PC-9 (cell line): Measurements from ENCODE around the gene TRIM66. TPM values are rescaled to one million over a fixed set of nuclear protein-coding genes. Genes with fewer than 3 reads are reported as not detected.

Experiments used
- BruUV-seq: library from RNA; stranded (reverse); fragments of 400-500 nt; replicated peaks from 2 replicates; lab custom pipeline; 2021; lab: Mats Ljungman, UMichigan
- CTCF ChIA-PET: fragments of 300-600 bp; sonication (Branson Sonifier 250); formaldehyde crosslinking; loops from one replicate; lab custom pipeline; 2022; ENCODE audit warnings: antibody characterized with exemption; lab: Charles Lee
- POLR2A ChIA-PET: fragments of 300-600 bp; sonication (Branson Sonifier 250); formaldehyde crosslinking; loops from one replicate; lab custom pipeline; 2022; ENCODE audit warnings: antibody characterized with exemption; ENCODE audit not compliant: unreplicated experiment; lab: Charles Lee
- DNase-seq, 2 experiments: peaks; one replicate each; pipeline versions ENCODE4 v3.0.0 to v3.0.0-alpha.2; 2015 to 2022; ENCODE audit warnings: mixed read lengths in 1 of 2
- H2AFZ ChIP-seq: fragments of 200-600 bp; sonication (generic); 2 replicates; pipeline ENCODE4 v1.8.1; 2017; ENCODE audit warnings: antibody characterized with exemption
- H3F3A ChIP-seq: fragments of 200-600 bp; sonication (generic); 2 replicates; pipeline ENCODE4 v1.8.1; 2017; ENCODE audit warnings: antibody characterized with exemption, mild to moderate bottlenecking, low read depth; ENCODE audit not compliant: insufficient read depth
- H3K27ac ChIP-seq: fragments of 200-600 bp; sonication (generic); 2 replicates; pipeline ENCODE4 v1.6.1; 2016; ENCODE audit warnings: mixed run types
- H3K27me3 ChIP-seq: fragments of 200-600 bp; sonication (generic); 2 replicates; pipeline ENCODE4 v1.6.1; 2016; ENCODE audit warnings: low read depth, mixed run types; ENCODE audit not compliant: insufficient read depth
- H3K36me3 ChIP-seq: fragments of 200-600 bp; sonication (generic); 2 replicates; pipeline ENCODE4 v1.6.1; 2016; ENCODE audit warnings: low read depth, mixed run types
- H3K4me1 ChIP-seq: fragments of 200-600 bp; sonication (generic); replicated peaks from 2 replicates; pipeline ENCODE4 v1.6.1; 2016; ENCODE audit warnings: mixed run types; ENCODE audit not compliant: insufficient read depth
- H3K4me2 ChIP-seq: fragments of 200-600 bp; sonication (generic); 2 replicates; pipeline ENCODE4 v1.6.1; 2017; ENCODE audit warnings: mixed run types
- H3K4me3 ChIP-seq: fragments of 200-600 bp; sonication (generic); 2 replicates; pipeline ENCODE4 v1.6.1; 2016; ENCODE audit warnings: mixed run types
- H3K79me2 ChIP-seq: fragments of 200-600 bp; sonication (generic); 2 replicates; pipeline ENCODE4 v1.6.1; 2017; ENCODE audit warnings: low read depth, mixed run types
- H3K9me2 ChIP-seq: fragments of 200-600 bp; sonication (generic); 2 replicates; pipeline ENCODE4 v1.8.1; 2017; ENCODE audit warnings: mild to moderate bottlenecking; ENCODE audit not compliant: insufficient read depth
- H3K9me3 ChIP-seq: fragments of 200-600 bp; sonication (generic); 2 replicates; pipeline ENCODE4 v1.8.1; 2016; ENCODE audit warnings: low read depth; ENCODE audit not compliant: insufficient read depth
- H4K20me1 ChIP-seq: fragments of 200-600 bp; sonication (generic); 2 replicates; pipeline ENCODE4 v1.8.1; 2017; ENCODE audit not compliant: insufficient read depth
- EZH2 ChIP-seq: fragments of 200-600 bp; sonication (generic); IDR thresholded peaks from 2 replicates; pipeline ENCODE4 v1.8.0; 2017; ENCODE audit warnings: antibody characterized with exemption, low read depth
- intact Hi-C: fragments of 100-400 bp; cut with micrococcal nuclease; formaldehyde crosslinking; loops from one replicate; pipeline ENCODE4 v1.10.0; 2022; ENCODE audit not compliant: unreplicated experiment
- total RNA-seq: library from RNA; stranded (reverse); gene quantifications from 2 replicates; pipeline ENCODE4 v1.2.3, GENCODE V29; 2021
- TF ChIP-seq, protein P1 (sequence below): fragments of 200-600 bp; sonication (generic); conservative IDR thresholded peaks from 2 replicates; pipeline ENCODE4 v1.6.1; 2017; ENCODE audit warnings: mixed run types, antibody characterized with exemption, mild to moderate bottlenecking, moderate library complexity

The TRIM66 gene
- total RNA-seq, 1 experiment from 2014 or later, result 17.0 TPM

- H4K20me1 ChIP-seq, result no peaks in the 10 kb centered on the region
- ChIA-PET CTCF (interaction anchor here (0.6 kb wide), 2 partner anchors 17 to 433 kb away, joined by 4 to 7 read pairs; no protein-coding TSS in a partner anchor), POLR2A (no interaction called here)
- no peaks in the 10 kb centered on the region for H3F3A ChIP-seq
- H3K9me2 ChIP-seq, result no peaks in the 10 kb centered on the region
- H3K4me2 ChIP-seq, result no peak overlapping the region
- no peaks in the 10 kb centered on the region for H3K4me1 ChIP-seq
- no peaks in the 10 kb centered on the region for H3K36me3 ChIP-seq
- DNase-seq, result no peak
- no peaks in the 10 kb centered on the region for H3K79me2 ChIP-seq
- no TSS peak for BruUV-seq
- no peak overlapping the region for H3K4me3 ChIP-seq
- H3K27me3 ChIP-seq, result no peaks in the 10 kb centered on the region
- TF ChIP-seq, protein P1, sequence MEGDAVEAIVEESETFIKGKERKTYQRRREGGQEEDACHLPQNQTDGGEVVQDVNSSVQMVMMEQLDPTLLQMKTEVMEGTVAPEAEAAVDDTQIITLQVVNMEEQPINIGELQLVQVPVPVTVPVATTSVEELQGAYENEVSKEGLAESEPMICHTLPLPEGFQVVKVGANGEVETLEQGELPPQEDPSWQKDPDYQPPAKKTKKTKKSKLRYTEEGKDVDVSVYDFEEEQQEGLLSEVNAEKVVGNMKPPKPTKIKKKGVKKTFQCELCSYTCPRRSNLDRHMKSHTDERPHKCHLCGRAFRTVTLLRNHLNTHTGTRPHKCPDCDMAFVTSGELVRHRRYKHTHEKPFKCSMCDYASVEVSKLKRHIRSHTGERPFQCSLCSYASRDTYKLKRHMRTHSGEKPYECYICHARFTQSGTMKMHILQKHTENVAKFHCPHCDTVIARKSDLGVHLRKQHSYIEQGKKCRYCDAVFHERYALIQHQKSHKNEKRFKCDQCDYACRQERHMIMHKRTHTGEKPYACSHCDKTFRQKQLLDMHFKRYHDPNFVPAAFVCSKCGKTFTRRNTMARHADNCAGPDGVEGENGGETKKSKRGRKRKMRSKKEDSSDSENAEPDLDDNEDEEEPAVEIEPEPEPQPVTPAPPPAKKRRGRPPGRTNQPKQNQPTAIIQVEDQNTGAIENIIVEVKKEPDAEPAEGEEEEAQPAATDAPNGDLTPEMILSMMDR, result no peak
- no peak for TF ChIP-seq EZH2
- H2AFZ ChIP-seq, result no peak overlapping the region
- intact Hi-C loops, result no loop called here
- no peak overlapping the region for H3K27ac ChIP-seq
- no peaks in the 10 kb centered on the region for H3K9me3 ChIP-seq
Observed at GRCh38 chr11:8584082-8584481, 98.4 kb downstream of the TRIM66 start.

GRCh38 chr11:8581300-8581699 is 101.2 kb downstream of the TRIM66 start:
- Histone ChIP-seq H3K27me3 (no peaks in the 10 kb centered on the region), H3K79me2 (no peaks in the 10 kb centered on the region), H3K4me3 (no peak overlapping the region), H3F3A (no peaks in the 10 kb centered on the region), H3K9me2 (no peaks in the 10 kb centered on the region), H3K4me2 (no peak overlapping the region), H3K27ac (no peak overlapping the region), H3K4me1 (no peaks in the 10 kb centered on the region), H4K20me1 (no peaks in the 10 kb centered on the region), H3K9me3 (no peaks in the 10 kb centered on the region), H2AFZ (no peak overlapping the region), H3K36me3 (no peaks in the 10 kb centered on the region)
- ChIA-PET POLR2A (interaction anchor here (0.6 kb wide), 1 partner anchor 71 kb away, joined by 3 read pairs; no protein-coding TSS in a partner anchor), CTCF (interaction anchor here (0.6 kb wide), 1 partner anchor 808 kb away, joined by 6 read pairs; no protein-coding TSS in a partner anchor)
- no peak for DNase-seq
- no TSS peak for BruUV-seq
- TF ChIP-seq EZH2, result no peak
- TF ChIP-seq, protein P1, result no peak
- intact Hi-C loops, result no loop called here

- TF ChIP-seq EZH2, result no peak
- TF ChIP-seq, protein P1, result no peak
- intact Hi-C loops, result no loop called here
- Histone ChIP-seq H3K36me3 (no peaks in the 10 kb centered on the region), H3K27me3 (no peaks in the 10 kb centered on the region), H3K4me3 (no peak overlapping the region), H3K79me2 (no peaks in the 10 kb centered on the region), H3K9me3 (no peaks in the 10 kb centered on the region), H3K4me2 (no peak overlapping the region), H3K9me2 (no peaks in the 10 kb centered on the region), H3K27ac (no peak overlapping the region), H2AFZ (no peak overlapping the region), H4K20me1 (no peaks in the 10 kb centered on the region), H3K4me1 (no peaks in the 10 kb centered on the region), H3F3A (no peaks in the 10 kb centered on the region)
- no peak for DNase-seq
- ChIA-PET CTCF (no interaction called here), POLR2A (no interaction called here)
- BruUV-seq, result no TSS peak
Observed at GRCh38 chr11:8577791-8578581, 104.5 kb downstream of the TRIM66 start.
